Measurements from ENCODE around the gene GJC2. TPM values are rescaled to one million over a fixed set of nuclear protein-coding genes. Genes with fewer than 3 reads are reported as not detected.

The GJC2 gene
- total RNA-seq, 1 donor from 2014 or later = 1.3 TPM

GRCh38 chr1:228120857-228121489 is 28.8 kb upstream of the GJC2 start:
- Mint-ChIP-seq H3K36me3 (peaks cover 3% of the 10 kb centered on the region), H3K27me3 (peaks cover 10% of the 10 kb centered on the region), H3K4me3 (no peak overlapping the region), H3K4me1 (ENCODE audit: unreplicated experiment) (no peaks in the 10 kb centered on the region), H3K27ac (no peak overlapping the region), H3K9me3 (no peaks in the 10 kb centered on the region)
- no peak for TF ChIP-seq CTCF (conservative IDR thresholded peaks at IDR 0.05)
- DNase-seq (ENCODE audit: extremely low spot score, unreplicated experiment) = no peak

GRCh38 chr1:228122921-228123441 is 26.7 kb upstream of the GJC2 start:
- H3K4me3 Mint-ChIP-seq = no peak overlapping the region
- H3K9me3 Mint-ChIP-seq = no peaks in the 10 kb centered on the region
- TF ChIP-seq CTCF (conservative IDR thresholded peaks at IDR 0.05) = no peak
- DNase-seq (ENCODE audit: extremely low spot score, unreplicated experiment) = no peak
- no peaks in the 10 kb centered on the region for H3K4me1 Mint-ChIP-seq (ENCODE audit: unreplicated experiment)
- no peak overlapping the region for H3K27ac Mint-ChIP-seq
- H3K27me3 Mint-ChIP-seq = peaks cover 10% of the 10 kb centered on the region
- H3K36me3 Mint-ChIP-seq = no peaks in the 10 kb centered on the region

GRCh38 chr1:228123505-228123904 is 26.2 kb upstream of the GJC2 start:
- no peaks in the 10 kb centered on the region for H3K4me1 Mint-ChIP-seq (ENCODE audit: unreplicated experiment)
- TF ChIP-seq CTCF (conservative IDR thresholded peaks at IDR 0.05) = no peak
- DNase-seq (ENCODE audit: extremely low spot score, unreplicated experiment) = no peak
- H3K27ac Mint-ChIP-seq = no peak overlapping the region
- H3K36me3 Mint-ChIP-seq = no peaks in the 10 kb centered on the region
- H3K4me3 Mint-ChIP-seq = no peak overlapping the region
- H3K9me3 Mint-ChIP-seq = no peaks in the 10 kb centered on the region
- peaks cover 10% of the 10 kb centered on the region for H3K27me3 Mint-ChIP-seq

GRCh38 chr1:228125185-228125584 is 24.5 kb upstream of the GJC2 start:
- Mint-ChIP-seq H3K27ac (no peak overlapping the region), H3K4me1 (ENCODE audit: unreplicated experiment) (no peaks in the 10 kb centered on the region), H3K9me3 (no peaks in the 10 kb centered on the region), H3K27me3 (peaks cover 10% of the 10 kb centered on the region), H3K36me3 (no peaks in the 10 kb centered on the region), H3K4me3 (no peak overlapping the region)
- DNase-seq (ENCODE audit: extremely low spot score, unreplicated experiment) = no peak
- no peak for TF ChIP-seq CTCF (conservative IDR thresholded peaks at IDR 0.05)

- no peaks in the 10 kb centered on the region for H3K36me3 Mint-ChIP-seq
- peak overlapping the region; percentile 95 for H3K27ac Mint-ChIP-seq
- H3K4me1 Mint-ChIP-seq (ENCODE audit: unreplicated experiment) = peaks cover 7% of the 10 kb centered on the region
- H3K27me3 Mint-ChIP-seq = peaks cover 23% of the 10 kb centered on the region
- no peak for DNase-seq (ENCODE audit: extremely low spot score, unreplicated experiment)
- peak overlapping the region; percentile 94 for H3K4me3 Mint-ChIP-seq
- TF ChIP-seq CTCF (conservative IDR thresholded peaks at IDR 0.05) = no peak
- H3K9me3 Mint-ChIP-seq = no peaks in the 10 kb centered on the region
Measured at GRCh38 chr1:228131766-228132165, 18.0 kb upstream of the GJC2 start.

Measured in type B pancreatic cell (in vitro differentiated cells).